Calu3 (cell line): ENCODE data around the gene TNFRSF12A. TPM values are rescaled to one million over a fixed set of nuclear protein-coding genes. Genes with fewer than 3 reads are reported as not detected.

ENCODE experiments used
- BruUV-seq: library from RNA; stranded (reverse); fragments of 400-500 nt; replicated peaks from 2 replicates; lab custom pipeline; 2021; lab: Mats Ljungman, UMichigan
- CTCF ChIA-PET: fragments of 300-600 bp; sonication (Branson Sonifier 250); formaldehyde crosslinking; loops from one replicate; lab custom pipeline; 2022; ENCODE audit warnings: antibody characterized with exemption; lab: Charles Lee
- DNase-seq: peaks from one replicate; pipeline ENCODE4 v3.0.0; 2022
- H3K27ac Mint-ChIP-seq: one replicate; pipeline ENCODE4 v1.8.0; 2022; ENCODE audit warnings: mixed read lengths; ENCODE audit not compliant: unreplicated experiment
- H3K27me3 Mint-ChIP-seq: one replicate; pipeline ENCODE4 v1.8.0; 2022; ENCODE audit warnings: mixed read lengths; ENCODE audit not compliant: unreplicated experiment
- H3K36me3 Mint-ChIP-seq: one replicate; pipeline ENCODE4 v1.8.0; 2022; ENCODE audit warnings: mild to moderate bottlenecking, moderate library complexity, mixed read lengths; ENCODE audit not compliant: insufficient read depth, unreplicated experiment
- H3K4me1 Mint-ChIP-seq: one replicate; pipeline ENCODE4 v1.8.0; 2022; ENCODE audit warnings: mild to moderate bottlenecking, low read depth, mixed read lengths; ENCODE audit not compliant: unreplicated experiment
- H3K4me3 Mint-ChIP-seq: one replicate; pipeline ENCODE4 v1.8.0; 2022; ENCODE audit warnings: mild to moderate bottlenecking, low read depth, moderate library complexity, mixed read lengths; ENCODE audit not compliant: unreplicated experiment
- H3K9me3 Mint-ChIP-seq: one replicate; pipeline ENCODE4 v1.8.0; 2022; ENCODE audit warnings: low read depth, mixed read lengths; ENCODE audit not compliant: unreplicated experiment
- CTCF ChIP-seq: fragments of 200-600 bp; IDR thresholded peaks from one replicate; pipeline ENCODE4 v1.8.0; 2022; ENCODE audit warnings: antibody characterized with exemption; ENCODE audit not compliant: unreplicated experiment
- intact Hi-C: fragments of 100-400 bp; cut with micrococcal nuclease; formaldehyde crosslinking; loops from one replicate; pipeline ENCODE4 v1.10.0; 2022; ENCODE audit not compliant: unreplicated experiment
- total RNA-seq: library from RNA; stranded (reverse); gene quantifications from 2 replicates; pipeline ENCODE4 v1.2.3, GENCODE V29; 2022

TNFRSF12A gene
- total RNA-seq, 1 experiment from 2014 or later: 478 TPM

GRCh38 chr16:3060339-3061127, 40.4 kb downstream of the TNFRSF12A start:
- H3K4me3 Mint-ChIP-seq: peak overlapping the region; percentile 96
- H3K27me3 Mint-ChIP-seq: no peaks in the 10 kb centered on the region
- CTCF ChIA-PET: interaction anchor here (0.6 to 2.2 kb wide), 2 partner anchors 46 to 105 kb away, joined by 4 to 6 read pairs; no protein-coding TSS in a partner anchor
- intact Hi-C loops: no loop called here
- no peak overlapping the region for H3K27ac Mint-ChIP-seq
- DNase-seq: no peak
- peaks cover 16% of the 10 kb centered on the region for H3K4me1 Mint-ChIP-seq
- H3K9me3 Mint-ChIP-seq: peaks cover 2% of the 10 kb centered on the region
- peaks cover 16% of the 10 kb centered on the region for H3K36me3 Mint-ChIP-seq
- no peak for TF ChIP-seq CTCF
- BruUV-seq: no TSS peak

GRCh38 chr16:3062553-3062952, 42.4 kb downstream of the TNFRSF12A start:
- TF ChIP-seq CTCF: no peak
- H3K9me3 Mint-ChIP-seq: peaks cover 2% of the 10 kb centered on the region
- CTCF ChIA-PET: interaction anchor here (0.6 to 1.2 kb wide), 2 partner anchors 43 to 69 kb away, joined by 3 to 7 read pairs; no protein-coding TSS in a partner anchor
- intact Hi-C loops: no loop called here
- no peak overlapping the region for H3K4me3 Mint-ChIP-seq
- no peak for DNase-seq
- BruUV-seq: no TSS peak
- H3K4me1 Mint-ChIP-seq: peaks cover 22% of the 10 kb centered on the region
- no peak overlapping the region for H3K27ac Mint-ChIP-seq
- H3K36me3 Mint-ChIP-seq: peaks cover 27% of the 10 kb centered on the region
- no peaks in the 10 kb centered on the region for H3K27me3 Mint-ChIP-seq

- no peak for DNase-seq
- Mint-ChIP-seq H3K4me3 (no peak overlapping the region), H3K36me3 (peaks cover 20% of the 10 kb centered on the region), H3K9me3 (peaks cover 2% of the 10 kb centered on the region), H3K27ac (no peak overlapping the region), H3K27me3 (no peaks in the 10 kb centered on the region), H3K4me1 (peaks cover 22% of the 10 kb centered on the region)
- intact Hi-C loops: loop anchor here (2.0 kb wide), 1 partner anchor 43 kb away; no protein-coding TSS in a partner anchor
- BruUV-seq: no TSS peak
- no peak for TF ChIP-seq CTCF
- CTCF ChIA-PET: interaction anchor here (0.7 to 1.1 kb wide), 2 partner anchors 43 to 66 kb away, joined by 3 read pairs; no protein-coding TSS in a partner anchor
Measured at GRCh38 chr16:3063625-3064386, 43.6 kb downstream of the TNFRSF12A start.

- peak; percentile 80 for DNase-seq
- TF ChIP-seq CTCF: no peak
- intact Hi-C loops: loop anchor here (2.0 kb wide), 1 partner anchor 42 kb away; no protein-coding TSS in a partner anchor
- Mint-ChIP-seq H3K27me3 (no peaks in the 10 kb centered on the region), H3K27ac (peak within 1 kb of the TSS; percentile 77), H3K9me3 (peaks cover 2% of the 10 kb centered on the region), H3K4me3 (peak within 1 kb of the TSS; percentile 72), H3K36me3 (peaks cover 16% of the 10 kb centered on the region), H3K4me1 (peaks cover 22% of the 10 kb centered on the region)
- no TSS peak for BruUV-seq
- CTCF ChIA-PET: interaction anchor here (1.0 to 1.3 kb wide), 3 partner anchors 10 to 34 kb away, joined by 4 read pairs; no protein-coding TSS in a partner anchor
Measured at GRCh38 chr16:3065069-3065741, 45.0 kb downstream of the TNFRSF12A start, which contains the start of gene IL32. IL32 (plus strand) TSS chr16:3065640; CDS start chr16:3065812, 172 bp downstream.
